HG03439 (cell line): Measurements from ENCODE around the gene PLCL2.

Experiments
- ATAC-seq: cut with Tn5 transposase; IDR thresholded peaks from one replicate; pipeline ENCODE4 v1.9.1; 2021; ENCODE audit warnings: mild to moderate bottlenecking, moderate library complexity; ENCODE audit not compliant: unreplicated experiment

Gene PLCL2

DNA sequence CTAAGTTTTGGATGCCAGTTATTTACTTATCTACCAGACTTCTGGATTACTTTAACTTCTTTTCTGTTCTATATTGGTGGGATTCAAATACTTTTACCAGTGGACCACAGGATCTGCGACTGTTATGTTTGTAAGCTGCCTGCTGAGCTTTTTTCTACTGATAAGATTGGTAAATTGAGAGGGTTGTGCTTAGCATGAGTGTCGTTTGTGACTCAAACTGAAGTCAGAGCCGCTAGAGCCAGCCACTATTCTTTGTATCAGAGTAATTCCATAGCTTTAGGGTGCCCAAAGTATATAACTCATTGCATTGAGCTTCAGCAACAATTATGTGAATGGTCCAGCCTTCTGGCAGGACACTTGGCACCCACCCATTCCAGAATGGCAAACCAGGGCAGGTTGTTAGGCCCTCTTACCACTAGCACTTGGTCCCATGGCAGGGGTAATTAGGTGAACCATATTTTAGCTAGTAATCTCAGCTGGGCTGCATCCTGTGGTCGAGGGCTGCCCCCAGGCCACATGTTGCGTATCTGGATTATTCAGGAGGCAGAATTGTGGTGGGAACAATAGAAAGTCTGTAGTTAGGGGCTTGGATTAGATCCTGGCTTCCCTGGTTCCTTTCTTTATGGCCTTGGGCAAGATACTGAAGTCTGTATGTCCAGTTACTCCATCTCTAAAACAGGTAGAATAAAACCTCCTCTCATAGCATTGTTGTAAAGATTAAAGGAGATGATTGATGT, 6.0 kb downstream of the PLCL2 start:
- ATAC-seq: no peak

GRCh38 chr3:16893618-16894200, 9.0 kb downstream of the PLCL2 start:
- ATAC-seq: no peak

- ATAC-seq: no peak
Measured at GRCh38 chr3:16896094-16896627, 11.4 kb downstream of the PLCL2 start.

- ATAC-seq: no peak
Measured at GRCh38 chr3:16896820-16897219, 12.1 kb downstream of the PLCL2 start.

GRCh38 chr3:16897254-16897926, 12.6 kb downstream of the PLCL2 start:
- ATAC-seq: no peak

GRCh38 chr3:16898595-16899395, 14.0 kb downstream of the PLCL2 start:
- no peak for ATAC-seq

DNA sequence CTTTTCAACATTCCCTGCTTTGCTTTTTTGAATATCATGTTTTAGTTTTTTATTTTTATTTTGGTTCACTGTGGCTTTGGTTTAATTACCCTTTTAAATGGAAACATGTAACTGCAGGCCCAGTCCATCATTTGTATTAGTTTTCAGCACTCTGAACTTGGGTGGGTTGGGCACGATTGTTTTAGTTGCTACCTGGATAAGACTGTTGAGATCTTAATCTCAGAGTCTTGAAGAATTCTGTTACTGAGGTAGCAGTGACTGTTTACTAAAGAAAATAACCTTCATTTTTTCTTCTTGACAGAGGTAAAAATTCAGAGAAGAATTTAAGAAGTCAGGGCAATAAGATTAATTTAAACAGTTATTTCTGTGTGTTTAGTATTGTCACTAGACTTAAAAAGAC, 15.2 kb downstream of the PLCL2 start:
- no peak for ATAC-seq

DNA sequence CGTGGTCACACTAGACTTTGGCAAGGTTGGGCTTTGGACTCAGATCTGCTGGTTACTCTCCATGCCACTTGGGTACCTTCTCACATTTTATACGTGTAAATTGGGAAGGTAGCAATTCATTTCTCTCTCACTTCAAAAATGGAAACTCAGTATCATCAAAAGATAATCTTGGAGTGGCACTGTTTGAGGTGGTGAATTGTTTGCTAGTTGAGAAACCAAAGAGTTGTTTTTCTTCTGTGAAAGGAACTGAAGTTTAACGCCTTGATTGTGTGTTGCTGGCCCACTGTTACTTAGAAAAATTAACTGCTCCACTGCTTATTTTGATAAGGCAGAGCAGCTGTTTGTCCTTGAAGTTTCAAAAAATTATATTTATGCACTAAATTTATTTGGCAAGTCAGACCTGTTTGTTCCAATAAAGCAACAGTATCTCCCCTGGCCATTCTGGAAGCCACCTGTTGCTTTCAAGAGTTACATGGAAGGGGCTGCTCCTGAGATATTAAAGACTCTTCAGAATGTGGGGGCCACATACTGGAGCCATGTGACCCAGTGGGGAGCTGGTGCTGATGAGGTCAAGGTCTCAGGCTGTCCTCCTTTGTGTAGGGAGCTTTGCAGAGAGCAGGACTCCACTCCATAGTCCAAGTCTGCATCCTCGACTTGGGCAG, 16.2 kb downstream of the PLCL2 start:
- no peak for ATAC-seq

GRCh38 chr3:16904423-16905417, 20.0 kb downstream of the PLCL2 start:
- peak; percentile 43 for ATAC-seq

- ATAC-seq: no peak
Measured at GRCh38 chr3:16905704-16906103, 20.9 kb downstream of the PLCL2 start.

GRCh38 chr3:16906682-16907081, 21.9 kb downstream of the PLCL2 start:
- ATAC-seq: no peak

GRCh38 chr3:16907243-16907642, 22.5 kb downstream of the PLCL2 start:
- no peak for ATAC-seq

GRCh38 chr3:16908016-16908807, 23.5 kb downstream of the PLCL2 start:
- no peak for ATAC-seq

- ATAC-seq: no peak
Measured at GRCh38 chr3:16908896-16909295, 24.1 kb downstream of the PLCL2 start.

- ATAC-seq: no peak
Measured at GRCh38 chr3:16909802-16910201, 25.0 kb downstream of the PLCL2 start.

- no peak for ATAC-seq
Measured at GRCh38 chr3:16910207-16910606, 25.5 kb downstream of the PLCL2 start.

DNA sequence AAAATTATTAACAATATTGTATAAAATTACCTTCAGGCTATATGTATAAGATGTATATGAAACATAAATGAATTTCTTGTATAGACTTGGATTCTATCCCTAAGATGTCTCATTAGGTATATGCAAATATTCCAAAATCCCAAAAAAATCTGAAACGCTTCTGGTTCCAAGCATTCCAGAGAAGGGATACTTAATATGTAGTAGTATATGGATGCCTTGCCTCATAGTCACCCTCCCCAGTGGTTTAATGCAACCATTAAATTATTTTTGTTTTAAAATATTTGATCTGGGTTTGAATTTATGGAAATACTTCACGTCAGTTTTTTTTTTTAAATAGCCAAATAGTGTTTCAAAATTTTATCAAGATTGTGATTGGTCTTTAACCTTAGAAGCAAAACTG, 27.2 kb downstream of the PLCL2 start:
- ATAC-seq: no peak

GRCh38 chr3:16912400-16913263, 27.9 kb downstream of the PLCL2 start:
- peak; percentile 93 for ATAC-seq
